HepG2 (cell line): ENCODE results near the gene ELL3. TPM values are rescaled to one million over a fixed set of nuclear protein-coding genes. Genes with fewer than 3 reads are reported as not detected.
A peak's percentile ranks its signal among the peaks of the same experiment; 100 is the strongest.

ENCODE experiments used
- ARID2 ChIP-seq: sonication (generic); formaldehyde crosslinking; IDR thresholded peaks from 2 replicates; pipeline ENCODE4 v1.8.1; 2022; ENCODE audit warnings: mild to moderate bottlenecking, missing genetic modification reagents, borderline replicate concordance
- ASH2L ChIP-seq: fragments of 300-600, 200-600 bp; sonication (generic); IDR thresholded peaks from 2 replicates; pipeline ENCODE4 v1.7.0; 2017; ENCODE audit warnings: low read depth, mild to moderate bottlenecking, moderate library complexity, mixed read lengths, low read length; ENCODE audit not compliant: insufficient read length
- CCDC6 ChIP-seq: sonication (generic); formaldehyde crosslinking; IDR thresholded peaks from 2 replicates; pipeline ENCODE4 v1.8.1; 2022; ENCODE audit warnings: mild to moderate bottlenecking, missing genetic modification reagents, moderate library complexity
- HOXA7 ChIP-seq: sonication (generic); formaldehyde crosslinking; IDR thresholded peaks from 2 replicates; pipeline ENCODE4 v1.8.1; 2022; ENCODE audit warnings: mild to moderate bottlenecking, missing genetic modification reagents, moderate library complexity
- KLF6 ChIP-seq: IDR thresholded peaks from 2 replicates; pipeline ENCODE4 v1.8.0; 2016; ENCODE audit warnings: missing biosample characterization, missing genetic modification reagents
- MIER3 ChIP-seq: IDR thresholded peaks from 2 replicates; pipeline ENCODE4 v1.6.1; 2016; ENCODE audit warnings: missing compliant biosample characterization, borderline replicate concordance
- NFATC3 ChIP-seq: sonication (generic); formaldehyde crosslinking; IDR thresholded peaks from 2 replicates; pipeline ENCODE4 v1.5.1; 2020; ENCODE audit warnings: mild to moderate bottlenecking, missing genetic modification reagents
- NFE2L1 ChIP-seq: sonication (generic); formaldehyde crosslinking; IDR thresholded peaks from 2 replicates; pipeline ENCODE4 v1.4.0; 2020; ENCODE audit warnings: missing genetic modification reagents, mild to moderate bottlenecking, borderline replicate concordance
- NONO ChIP-seq, 2 experiments: fragments of 450-650 bp in 1 of 2; sonication (generic) in 1 of 2; formaldehyde crosslinking in 1 of 2; IDR thresholded peaks in 1 of 2; conservative IDR thresholded peaks in 1 of 2; 2 replicates each; pipeline versions ENCODE4 v1.6.1 to v1.8.0; 2017 to 2022; ENCODE audit warnings: mild to moderate bottlenecking in 1 of 2, missing genetic modification reagents in 1 of 2, moderate library complexity in 1 of 2
- NR2F1 ChIP-seq, 2 experiments: fragments of 450-650 bp in 1 of 2; formaldehyde crosslinking in 1 of 2; IDR thresholded peaks; 2 replicates each; pipeline versions ENCODE4 v1.5.0 to v1.6.1; 2016 to 2020; ENCODE audit warnings: mild to moderate bottlenecking in 1 of 2, missing compliant biosample characterization in 1 of 2, missing genetic modification reagents in 1 of 2, moderate library complexity in 1 of 2
- PATZ1 ChIP-seq: sonication (generic); formaldehyde crosslinking; IDR thresholded peaks from 2 replicates; pipeline ENCODE4 v1.4.0; 2020; ENCODE audit warnings: missing genetic modification reagents
- PCBP1 ChIP-seq: fragments of 200-400 bp; formaldehyde crosslinking; IDR thresholded peaks from 2 replicates; pipeline ENCODE4 v1.6.1; 2017; ENCODE audit warnings: mild to moderate bottlenecking, low read depth, low read length, borderline replicate concordance
- PHF8 ChIP-seq: sonication (generic); formaldehyde crosslinking; IDR thresholded peaks from 2 replicates; pipeline ENCODE4 v1.5.0; 2020; ENCODE audit warnings: missing genetic modification reagents
- PTBP1 ChIP-seq: fragments of 200-400 bp; formaldehyde crosslinking; IDR thresholded peaks from 2 replicates; pipeline ENCODE4 v1.6.1; 2018; ENCODE audit warnings: low read length, low read depth; ENCODE audit not compliant: poor library complexity, severe bottlenecking
- RARG ChIP-seq: sonication (generic); formaldehyde crosslinking; IDR thresholded peaks from 2 replicates; pipeline ENCODE4 v1.4.0; 2020; ENCODE audit warnings: low read depth, mild to moderate bottlenecking, missing genetic modification reagents
- SP140L ChIP-seq: sonication (generic); formaldehyde crosslinking; IDR thresholded peaks from 2 replicates; pipeline ENCODE4 v1.4.0; 2020; ENCODE audit warnings: missing genetic modification reagents, borderline replicate concordance
- TARDBP ChIP-seq: sonication (generic); formaldehyde crosslinking; IDR thresholded peaks from 2 replicates; pipeline ENCODE4 v1.8.0; 2022; ENCODE audit warnings: mild to moderate bottlenecking, missing genetic modification reagents
- ZBTB21 ChIP-seq: sonication (generic); formaldehyde crosslinking; IDR thresholded peaks from 2 replicates; pipeline ENCODE4 v1.4.0; 2020; ENCODE audit warnings: missing genetic modification reagents
- ZC3H13 ChIP-seq: sonication (generic); formaldehyde crosslinking; IDR thresholded peaks from 2 replicates; pipeline ENCODE4 v1.8.1; 2023; ENCODE audit warnings: mild to moderate bottlenecking, missing genetic modification reagents, moderate library complexity
- ZNF501 ChIP-seq: sonication (generic); formaldehyde crosslinking; IDR thresholded peaks from 2 replicates; pipeline ENCODE4 v1.5.1; 2020; ENCODE audit warnings: mild to moderate bottlenecking, moderate library complexity, missing genetic modification reagents
- ZNF557 ChIP-seq: sonication (generic); formaldehyde crosslinking; IDR thresholded peaks from 2 replicates; pipeline ENCODE4 v1.4.0; 2020; ENCODE audit warnings: missing genetic modification reagents
- ZNF773 ChIP-seq: sonication (generic); formaldehyde crosslinking; IDR thresholded peaks from 2 replicates; pipeline ENCODE4 v1.4.0; 2020; ENCODE audit warnings: missing genetic modification reagents, borderline replicate concordance
- ZNF891 ChIP-seq: sonication (generic); formaldehyde crosslinking; IDR thresholded peaks from 2 replicates; pipeline ENCODE4 v1.5.0; 2020; ENCODE audit warnings: mild to moderate bottlenecking, missing genetic modification reagents
- polyA plus RNA-seq, 8 experiments: library from polyadenylated mRNA; depleted of rRNA in 3 of 8; stranded (reverse) in 7 of 8; unstranded in 1 of 8; fragments of >200 nt; fragmentation: Illumina TruSeq in 4 of 8; extraction: Trizol in 4 of 8; gene quantifications; 2 replicates each; pipeline versions ENCODE4 v1.2.1 to v1.2.3, GENCODE V29; 2011 to 2016; ENCODE audit warnings: low read depth in 4 of 8, missing spikeins in 1 of 8, mixed read lengths in 1 of 8; ENCODE audit not compliant: insufficient read depth in 1 of 8
- total RNA-seq, 5 experiments: library from RNA; depleted of rRNA; stranded (reverse); fragments of >200 nt; fragmentation: Illumina TruSeq; extraction: Trizol; gene quantifications; 2 replicates each; pipeline ENCODE4 v1.2.3, GENCODE V29; 2016; ENCODE audit warnings: low read depth in 1 of 5
- TF ChIP-seq, protein P1 (sequence below): sonication (generic); formaldehyde crosslinking; IDR thresholded peaks from 2 replicates; pipeline ENCODE4 v1.8.0; 2022; ENCODE audit warnings: mild to moderate bottlenecking, missing genetic modification reagents, moderate library complexity
- TF ChIP-seq, protein P2 (sequence below): sonication (generic); formaldehyde crosslinking; IDR thresholded peaks from 2 replicates; pipeline ENCODE4 v1.8.1; 2023; ENCODE audit warnings: mild to moderate bottlenecking, missing genetic modification reagents

Gene ELL3
- total and polyA plus RNA-seq, 2 of the 13 experiments (the other 11 are each of a cell fraction or from before 2014, with no cell fraction given) = 6.1 to 8.8 TPM

GRCh38 chr15:43792761-43793476 lies 16.2 kb upstream of the ELL3 start (continued):
- no peak for TF ChIP-seq PATZ1 (CRISPR knock-in tag)
- no peak for TF ChIP-seq RARG (CRISPR knock-in tag)
- no peak for TF ChIP-seq KLF6
- no peak for TF ChIP-seq NR2F1 (CRISPR knock-in tag; IDR thresholded peaks at IDR 0.05)
- TF ChIP-seq ZNF773 = no peak
- no peak for TF ChIP-seq ZNF891
- no peak for TF ChIP-seq ZNF557 (CRISPR knock-in tag)
- peak; percentile 32; the same call in 1 of the 2 replicates for TF ChIP-seq TARDBP (CRISPR knock-in tag)
- no peak for TF ChIP-seq MIER3 (CRISPR knock-in tag)
- TF ChIP-seq NONO (IDR thresholded peaks at IDR 0.05) = no peak
- no peak for TF ChIP-seq NONO (CRISPR knock-in tag; conservative IDR thresholded peaks at IDR 0.05)
- peak; percentile 25 for TF ChIP-seq ASH2L
- 0 out of 2 replicates have a peak, but pooled peaks have one; percentile 56 for TF ChIP-seq PCBP1
- 0 out of 2 replicates have a peak, but pooled peaks have one; percentile 4 for TF ChIP-seq NFE2L1 (CRISPR knock-in tag)
- TF ChIP-seq, protein P1, sequence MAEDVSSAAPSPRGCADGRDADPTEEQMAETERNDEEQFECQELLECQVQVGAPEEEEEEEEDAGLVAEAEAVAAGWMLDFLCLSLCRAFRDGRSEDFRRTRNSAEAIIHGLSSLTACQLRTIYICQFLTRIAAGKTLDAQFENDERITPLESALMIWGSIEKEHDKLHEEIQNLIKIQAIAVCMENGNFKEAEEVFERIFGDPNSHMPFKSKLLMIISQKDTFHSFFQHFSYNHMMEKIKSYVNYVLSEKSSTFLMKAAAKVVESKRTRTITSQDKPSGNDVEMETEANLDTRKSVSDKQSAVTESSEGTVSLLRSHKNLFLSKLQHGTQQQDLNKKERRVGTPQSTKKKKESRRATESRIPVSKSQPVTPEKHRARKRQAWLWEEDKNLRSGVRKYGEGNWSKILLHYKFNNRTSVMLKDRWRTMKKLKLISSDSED = no peak
- no peak for TF ChIP-seq NFATC3 (CRISPR knock-in tag)
- peak; percentile 62; the same call in 1 of the 2 replicates for TF ChIP-seq ZNF501 (CRISPR knock-in tag)
- TF ChIP-seq, protein P2, sequence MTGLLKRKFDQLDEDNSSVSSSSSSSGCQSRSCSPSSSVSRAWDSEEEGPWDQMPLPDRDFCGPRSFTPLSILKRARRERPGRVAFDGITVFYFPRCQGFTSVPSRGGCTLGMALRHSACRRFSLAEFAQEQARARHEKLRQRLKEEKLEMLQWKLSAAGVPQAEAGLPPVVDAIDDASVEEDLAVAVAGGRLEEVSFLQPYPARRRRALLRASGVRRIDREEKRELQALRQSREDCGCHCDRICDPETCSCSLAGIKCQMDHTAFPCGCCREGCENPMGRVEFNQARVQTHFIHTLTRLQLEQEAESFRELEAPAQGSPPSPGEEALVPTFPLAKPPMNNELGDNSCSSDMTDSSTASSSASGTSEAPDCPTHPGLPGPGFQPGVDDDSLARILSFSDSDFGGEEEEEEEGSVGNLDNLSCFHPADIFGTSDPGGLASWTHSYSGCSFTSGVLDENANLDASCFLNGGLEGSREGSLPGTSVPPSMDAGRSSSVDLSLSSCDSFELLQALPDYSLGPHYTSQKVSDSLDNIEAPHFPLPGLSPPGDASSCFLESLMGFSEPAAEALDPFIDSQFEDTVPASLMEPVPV (CRISPR knock-in tag) = no peak; the same call in 1 of the 2 replicates
- 0 out of 2 replicates have a peak, but pooled peaks have one; percentile 20 for TF ChIP-seq ZC3H13 (CRISPR knock-in tag)
- peak; percentile 63 for TF ChIP-seq PTBP1
- TF ChIP-seq PHF8 (CRISPR knock-in tag) = peak; percentile 6; the same call in 1 of the 2 replicates
- TF ChIP-seq CCDC6 (CRISPR knock-in tag) = no peak
- TF ChIP-seq ARID2 (CRISPR knock-in tag) = 0 out of 2 replicates have a peak, but pooled peaks have one; percentile 29
- TF ChIP-seq SP140L (CRISPR knock-in tag) = no peak
- no peak for TF ChIP-seq HOXA7 (CRISPR knock-in tag)
- no peak for TF ChIP-seq ZBTB21
